H1 (cell line): ENCODE data around the gene NOX5. TPM values are rescaled to one million over a fixed set of nuclear protein-coding genes. Genes with fewer than 3 reads are reported as not detected.

Source experiments
- CTCF ChIA-PET: fragments of 300-600 bp; sonication (Branson Sonifier 250); formaldehyde crosslinking; loops from one replicate; lab custom pipeline; 2021; ENCODE audit not compliant: partially characterized antibody; lab: Charles Lee
- POLR2A ChIA-PET: fragments of 300-600 bp; sonication (Branson Sonifier 250); formaldehyde crosslinking; loops from one replicate; lab custom pipeline; 2021; ENCODE audit warnings: inconsistent platforms; ENCODE audit not compliant: partially characterized antibody; lab: Charles Lee
- DNase-seq, 2 experiments: peaks; one replicate each; pipeline versions ENCODE4 v3.0.0 to v3.0.0-alpha.2; 2010 to 2022; ENCODE audit warnings: low spot score in 2 of 2, low read depth in 1 of 2, mixed read lengths in 1 of 2
- FAIRE-seq: peaks from 2 replicates; lab custom pipeline; 2011; peaks lifted over from hg19 to GRCh38; lab: Jason Lieb, UNC
- H2AFZ ChIP-seq: 2 replicates; pipeline ENCODE4 v1.8.1; 2012; ENCODE audit warnings: low read length, inconsistent platforms
- H2AK5ac ChIP-seq: 2 replicates; pipeline ENCODE4 v1.6.1; 2013; ENCODE audit warnings: low read depth, low read length
- H2BK120ac ChIP-seq: replicated peaks from 2 replicates; pipeline ENCODE3; 2013; ENCODE audit warnings: low read depth, low read length, inconsistent platforms
- H2BK12ac ChIP-seq: 2 replicates; pipeline ENCODE4 v1.6.1; 2013; ENCODE audit warnings: low read depth, low read length
- H2BK15ac ChIP-seq: 2 replicates; pipeline ENCODE4 v1.6.1; 2013; ENCODE audit warnings: low read length
- H2BK20ac ChIP-seq: 2 replicates; pipeline ENCODE4 v1.6.1; 2013; ENCODE audit warnings: low read length
- H2BK5ac ChIP-seq: 2 replicates; pipeline ENCODE4 v1.6.1; 2013; ENCODE audit warnings: low read depth, low read length
- H3K14ac ChIP-seq: 2 replicates; pipeline ENCODE4 v1.6.1; 2013; ENCODE audit warnings: inconsistent platforms; ENCODE audit not compliant: insufficient read length
- H3K18ac ChIP-seq: 2 replicates; pipeline ENCODE4 v1.6.1; 2013; ENCODE audit warnings: low read length; ENCODE audit errors: extremely low read depth
- H3K23ac ChIP-seq: 2 replicates; pipeline ENCODE4 v1.6.1; 2013; ENCODE audit warnings: inconsistent platforms; ENCODE audit not compliant: insufficient read length
- H3K23me2 ChIP-seq: 2 replicates; pipeline ENCODE4 v1.6.1; 2013; ENCODE audit warnings: low read depth, low read length
- H3K27ac ChIP-seq: 2 replicates; pipeline ENCODE4 v1.6.1; 2011; ENCODE audit warnings: low read depth, low read length, inconsistent platforms
- H3K27me3 ChIP-seq, 4 experiments: replicated peaks in 1 of 4; 1 replicate in 1 of 4; 2 replicates in 3 of 4; pipeline versions ENCODE4 v1.6.1 to v1.8.1; 2011 to 2013; ENCODE audit warnings: low read length in 3 of 4, mild to moderate bottlenecking in 3 of 4, inconsistent platforms in 2 of 4, mixed read lengths in 2 of 4, moderate library complexity in 1 of 4; ENCODE audit not compliant: control insufficient read depth in 3 of 4, insufficient read depth in 3 of 4; ENCODE audit errors: extremely low read depth in 1 of 4
- H3K36me3 ChIP-seq, 4 experiments: 2 replicates each; pipeline versions ENCODE4 v1.6.1 to v1.8.1; 2011 to 2013; ENCODE audit warnings: mild to moderate bottlenecking in 4 of 4, low read length in 3 of 4, moderate library complexity in 2 of 4, control low read depth in 1 of 4, inconsistent platforms in 1 of 4; ENCODE audit not compliant: insufficient read depth in 4 of 4, control insufficient read depth in 2 of 4
- H3K4ac ChIP-seq: replicated peaks from 2 replicates; pipeline ENCODE3; 2013; ENCODE audit warnings: low read length, low read depth, mixed read lengths, inconsistent platforms; ENCODE audit not compliant: insufficient read length
- H3K4me1 ChIP-seq, 4 experiments: replicated peaks in 1 of 4; 1 replicate in 1 of 4; 2 replicates in 3 of 4; pipeline versions ENCODE4 v1.6.1 to v1.8.1; 2011 to 2013; ENCODE audit warnings: low read length in 3 of 4, inconsistent platforms in 2 of 4, mixed read lengths in 1 of 4; ENCODE audit not compliant: insufficient read depth in 4 of 4, control insufficient read depth in 3 of 4
- H3K4me2 ChIP-seq, 2 experiments: 2 replicates each; pipeline versions ENCODE4 v1.6.1 to v1.8.1; 2011 to 2013; ENCODE audit warnings: low read depth in 2 of 2, low read length in 2 of 2, control low read depth in 1 of 2, inconsistent platforms in 1 of 2, mild to moderate bottlenecking in 1 of 2; ENCODE audit not compliant: insufficient read depth in 1 of 2
- H3K4me3 ChIP-seq, 4 experiments: fragments of 200-600, 300-600 bp in 1 of 4; sonication (generic), shearing (Covaris generic), sonication (Bioruptor Twin) in 1 of 4; 2 replicates each; pipeline versions ENCODE4 v1.5.1 to v1.8.1; 2011 to 2016; ENCODE audit warnings: low read length in 4 of 4, low read depth in 3 of 4, control low read depth in 2 of 4, inconsistent platforms in 2 of 4, mild to moderate bottlenecking in 2 of 4, mixed read lengths in 1 of 4, moderate library complexity in 1 of 4; ENCODE audit not compliant: insufficient read depth in 2 of 4; ENCODE audit errors: extremely low read depth in 1 of 4
- H3K56ac ChIP-seq: replicated peaks from 2 replicates; pipeline ENCODE3; 2013; ENCODE audit warnings: low read depth, mild to moderate bottlenecking, mixed read lengths, low read length, inconsistent platforms; ENCODE audit not compliant: insufficient read length
- H3K79me1 ChIP-seq: 2 replicates; pipeline ENCODE4 v1.6.1; 2013; ENCODE audit warnings: low read depth, low read length, control low read depth
- H3K79me2 ChIP-seq, 2 experiments: 2 replicates each; pipeline versions ENCODE4 v1.6.1 to v1.8.1; 2012 to 2013; ENCODE audit warnings: low read length in 2 of 2, mild to moderate bottlenecking in 2 of 2, inconsistent platforms in 1 of 2; ENCODE audit not compliant: insufficient read depth in 2 of 2, control insufficient read depth in 1 of 2
- H3K9ac ChIP-seq, 4 experiments: replicated peaks in 1 of 4; 1 replicate in 1 of 4; 2 replicates in 3 of 4; pipeline versions ENCODE4 v1.6.1 to v1.8.1; 2011 to 2013; ENCODE audit warnings: low read depth in 3 of 4, low read length in 3 of 4, control low read depth in 2 of 4, mild to moderate bottlenecking in 2 of 4, moderate library complexity in 2 of 4, inconsistent platforms in 1 of 4; ENCODE audit errors: extremely low read depth in 1 of 4
- H3K9me3 ChIP-seq, 2 experiments: 2 replicates each; pipeline versions ENCODE4 v1.6.1 to v1.8.1; 2012 to 2013; ENCODE audit warnings: mild to moderate bottlenecking in 2 of 2, moderate library complexity in 2 of 2, control low read depth in 1 of 2, inconsistent platforms in 1 of 2, low read depth in 1 of 2, low read length in 1 of 2, mixed read lengths in 1 of 2; ENCODE audit not compliant: insufficient read depth in 2 of 2
- H4K20me1 ChIP-seq, 2 experiments: replicated peaks in 1 of 2; 2 replicates each; pipeline versions ENCODE3 to v1.8.1; 2011 to 2013; ENCODE audit warnings: inconsistent platforms in 2 of 2, low read length in 2 of 2, mild to moderate bottlenecking in 1 of 2; ENCODE audit not compliant: insufficient read depth in 2 of 2, control insufficient read depth in 1 of 2
- H4K5ac ChIP-seq: 2 replicates; pipeline ENCODE4 v1.6.1; 2013; ENCODE audit warnings: low read length, low read depth, mixed read lengths, inconsistent platforms; ENCODE audit not compliant: insufficient read length
- H4K8ac ChIP-seq: 2 replicates; pipeline ENCODE4 v1.8.0; 2013; ENCODE audit warnings: mild to moderate bottlenecking, moderate library complexity, low read length, inconsistent platforms; ENCODE audit not compliant: insufficient read depth; ENCODE audit errors: extremely low read depth
- H4K91ac ChIP-seq: replicated peaks from 2 replicates; pipeline ENCODE3; 2013; ENCODE audit warnings: low read length, mixed read lengths, inconsistent platforms; ENCODE audit not compliant: insufficient read length
- CHD2 ChIP-seq: IDR thresholded peaks from 2 replicates; pipeline ENCODE4 v1.6.1; 2012; ENCODE audit warnings: low read length, improper control_type of control experiment
- KDM4A ChIP-seq: IDR thresholded peaks from one replicate; pipeline ENCODE4 v1.7.1; 2012; ENCODE audit warnings: low read depth, mild to moderate bottlenecking, moderate library complexity, low read length, inconsistent platforms; ENCODE audit not compliant: severe bottlenecking
- SUZ12 ChIP-seq: fragments of 200-600 bp; sonication (generic); IDR thresholded peaks from 2 replicates; pipeline ENCODE4 v1.6.1; 2012; ENCODE audit warnings: mild to moderate bottlenecking, inconsistent platforms, low read length, moderate library complexity, mixed read lengths
- TBP ChIP-seq: IDR thresholded peaks from 2 replicates; pipeline ENCODE4 v1.6.1; 2011; ENCODE audit warnings: low read depth, low read length, improper control_type of control experiment
- WGBS, 2 experiments: shearing (Covaris generic) in 1 of 2; methylation state at CpG; one replicate each; pipeline versions ENCODE4 v1.1.6 to v1.1.7; 2013 to 2015; ENCODE audit warnings: low lambda C conversion rate in 2 of 2, mixed read lengths in 2 of 2, inconsistent platforms in 1 of 2, low coverage in 1 of 2, missing lambda C conversion rate in 1 of 2; ENCODE audit not compliant: insufficient replicate concordance in 2 of 2, insufficient coverage in 1 of 2, insufficient read length in 1 of 2; ENCODE audit errors: extremely low coverage in 1 of 2, missing lambda C conversion rate in 1 of 2; 5-methylcytosine and 5-hydroxymethylcytosine counted together
- polyA plus RNA-seq, 7 experiments: library from polyadenylated mRNA; depleted of rRNA in 3 of 7; stranded (reverse) in 5 of 7; unstranded in 2 of 7; fragments of >200 nt in 5 of 7; fragments of 200-250 nt in 2 of 7; gene quantifications; 1 replicate in 5 of 7; 2 replicates in 1 of 7; 4 replicates in 1 of 7; pipeline versions ENCODE4 v1.2.1 to v1.2.3, GENCODE V29; 2011 to 2013; ENCODE audit warnings: missing spikeins in 2 of 7, mixed read lengths in 2 of 7
- total RNA-seq: library from RNA; stranded (reverse); fragmentation: NEBNext Ultra II Directional; extraction: Animal tissue kit (Norgen Biotek cat#: 25700); gene quantifications from 2 replicates; pipeline ENCODE4 v1.2.1, GENCODE V29; 2021

The NOX5 gene
- total and polyA plus RNA-seq, 2 of the 8 experiments (the other 6 are each of a cell fraction or from before 2014, with no cell fraction given) = under 0.01 TPM; not detected in 1

DNA sequence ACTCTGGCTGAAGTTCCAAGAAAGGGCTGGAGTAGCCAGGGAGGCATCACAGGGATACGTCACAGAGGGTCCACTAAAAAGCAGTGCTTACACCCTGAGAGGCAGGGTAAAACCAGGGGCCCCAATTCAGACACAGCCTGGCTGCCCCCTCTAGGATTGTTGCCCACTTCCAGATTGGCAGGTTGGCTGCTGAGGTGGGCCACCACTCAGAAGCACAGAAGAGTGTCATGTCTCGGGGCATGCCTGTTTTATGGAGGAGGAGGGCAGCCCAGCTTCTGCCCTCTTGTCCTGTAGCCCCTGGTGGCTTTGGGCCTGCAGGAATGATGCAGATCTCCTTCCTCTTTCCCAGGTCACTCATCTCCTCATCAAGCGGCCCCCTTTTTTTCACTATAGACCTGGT lies 24.0 kb downstream of the NOX5 start:
- Histone ChIP-seq H4K20me1 (no peaks in the 10 kb centered on the region), H3K9ac (no peak overlapping the region), H3K4ac (no peak overlapping the region), H2BK15ac (no peak overlapping the region), H4K8ac (no peak overlapping the region), H3K36me3 (no peaks in the 10 kb centered on the region), H3K23me2 (no peaks in the 10 kb centered on the region), H3K4me2 (no peak overlapping the region), H3K4me3 (no peak overlapping the region), H4K5ac (no peak overlapping the region), H3K27ac (no peak overlapping the region), H4K91ac (no peak overlapping the region), H2BK120ac (no peak overlapping the region), H3K23ac (no peak overlapping the region), H3K4me1 (0 out of 7 replicates have a peak, but pooled peaks cover 0 to 5% (median 0%) of the 10 kb centered on the region in 4 experiments), H3K18ac (no peak overlapping the region), H3K79me1 (no peaks in the 10 kb centered on the region), H3K27me3 (peaks cover 0 to 2% (median 0%) of the 10 kb centered on the region in 4 experiments; a peak in 3 of 7 replicates), H3K9me3 (no peaks in the 10 kb centered on the region), H3K79me2 (no peaks in the 10 kb centered on the region), H2AFZ (no peak overlapping the region), H2BK12ac (no peak overlapping the region), H3K14ac (no peak overlapping the region), H2BK5ac (no peak overlapping the region), H2BK20ac (no peak overlapping the region), H2AK5ac (no peak overlapping the region), H3K56ac (no peak overlapping the region)
- DNase-seq (peak in 1 of 2 experiments; percentile 22), FAIRE-seq (no peak)
- ChIA-PET CTCF (interaction anchor here (1.1 to 2.2 kb wide), 2 partner anchors 9 to 21 kb away, joined by 3 to 5 read pairs; no protein-coding TSS in a partner anchor), POLR2A (no interaction called here)
- 89% methylated on average over 3 of the region's 3 CpGs; no CpG with 5 or more reads in 1 of the 2 experiments for WGBS, 2 experiments
- TF ChIP-seq KDM4A = no peak
- TF ChIP-seq SUZ12 = no peak
- TF ChIP-seq TBP = no peak
- TF ChIP-seq CHD2 = no peak
